NCI-H345 (cell line): ENCODE data around the gene GLT8D2.
"Not testable (repeated sequence)": the region's sequence is repeated elsewhere in the genome, so short reads cannot be mapped to it uniquely, and the experiment has no call there.

Experiments
- DNase-seq: peaks from one replicate; lab custom pipeline; 2025; lab: John Stamatoyannopoulos, UW

GLT8D2 gene

DNA sequence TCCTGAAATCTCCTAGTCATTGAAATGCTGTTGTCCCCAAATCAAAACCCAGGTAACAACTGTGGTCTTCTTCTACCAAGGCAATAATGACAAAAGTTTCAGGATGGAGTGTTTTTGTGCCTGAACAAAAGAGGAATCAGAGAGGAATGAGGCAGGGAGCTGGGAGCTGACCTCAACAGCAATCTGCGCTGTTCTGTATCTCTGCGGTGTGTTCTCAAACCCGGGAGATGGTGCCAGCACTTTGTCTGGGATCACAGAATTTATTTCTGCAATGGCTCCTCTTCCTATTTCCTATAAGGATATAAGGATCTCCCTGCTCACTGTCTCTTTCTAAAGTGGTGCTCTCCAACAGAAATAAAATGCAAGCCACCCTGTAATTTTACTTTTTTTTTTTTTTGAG, 449 bp upstream of the GLT8D2 start:
- DNase-seq = no peak

DNA sequence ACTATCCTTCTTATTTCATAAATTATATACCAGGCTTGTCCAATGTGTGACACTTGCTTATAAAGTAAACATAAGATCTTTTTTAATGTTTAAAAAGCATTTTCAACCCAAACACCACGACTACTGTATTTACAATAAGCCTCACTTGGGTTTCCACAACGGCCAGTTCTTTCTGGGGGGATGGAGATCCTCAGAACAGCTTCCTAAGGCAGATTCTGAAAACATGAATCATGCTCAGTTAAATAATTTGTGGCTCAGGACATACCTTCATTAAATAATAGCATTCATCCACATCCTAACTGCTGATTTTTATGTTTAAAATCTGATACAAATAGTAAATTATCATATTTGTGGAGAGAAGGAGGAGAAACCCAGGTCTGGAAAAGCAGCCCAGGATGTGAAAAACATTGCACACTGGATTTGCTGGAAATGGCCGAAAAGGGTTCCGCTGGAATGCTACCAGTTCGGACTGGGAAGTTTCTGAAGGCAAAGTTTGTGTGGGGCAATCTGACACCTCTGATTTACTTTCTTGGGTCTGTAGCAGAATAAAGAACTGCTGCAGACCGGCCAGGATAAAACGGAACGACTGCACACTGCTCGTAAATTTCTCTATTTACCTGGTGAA, 597 bp downstream of the GLT8D2 start:
- DNase-seq = no peak

DNA sequence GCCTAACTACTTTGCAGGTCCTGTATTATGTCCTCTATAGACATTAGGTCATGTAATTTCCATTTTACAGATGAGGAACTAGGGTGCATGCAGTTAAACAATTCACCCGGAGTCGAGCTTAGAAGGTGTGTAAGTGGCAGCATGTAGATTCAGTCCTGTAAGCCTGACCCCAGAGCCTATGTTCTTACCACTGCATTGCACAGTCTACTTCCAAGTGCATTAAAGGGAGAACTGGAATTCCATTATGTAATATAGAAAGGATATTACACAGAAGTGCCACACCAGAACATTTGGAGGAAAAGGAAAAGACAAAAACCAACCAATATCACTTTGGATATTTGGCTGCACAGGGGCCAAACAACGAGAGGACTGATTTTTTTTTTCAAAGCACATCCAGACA, 1.2 kb downstream of the GLT8D2 start:
- DNase-seq = no peak

DNA sequence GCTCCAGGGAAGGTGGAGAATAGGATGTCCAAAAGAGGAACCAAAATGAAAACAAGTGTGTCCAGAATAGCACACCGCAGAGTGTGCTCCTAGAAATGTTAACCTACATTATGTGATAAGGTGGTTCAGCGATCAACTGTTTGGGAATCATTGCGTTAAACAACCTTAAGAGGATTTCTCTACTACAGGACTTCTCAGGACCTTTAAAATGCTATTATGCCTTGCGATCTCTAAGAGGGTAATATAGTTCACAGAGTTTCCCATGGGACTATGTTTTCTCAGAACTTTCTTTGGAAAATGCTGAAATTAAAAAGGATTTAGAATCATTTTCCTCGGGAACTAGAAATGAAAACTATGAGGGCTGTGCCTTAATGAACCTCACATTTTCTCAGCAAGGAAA, 1.8 kb downstream of the GLT8D2 start:
- no peak for DNase-seq

DNA sequence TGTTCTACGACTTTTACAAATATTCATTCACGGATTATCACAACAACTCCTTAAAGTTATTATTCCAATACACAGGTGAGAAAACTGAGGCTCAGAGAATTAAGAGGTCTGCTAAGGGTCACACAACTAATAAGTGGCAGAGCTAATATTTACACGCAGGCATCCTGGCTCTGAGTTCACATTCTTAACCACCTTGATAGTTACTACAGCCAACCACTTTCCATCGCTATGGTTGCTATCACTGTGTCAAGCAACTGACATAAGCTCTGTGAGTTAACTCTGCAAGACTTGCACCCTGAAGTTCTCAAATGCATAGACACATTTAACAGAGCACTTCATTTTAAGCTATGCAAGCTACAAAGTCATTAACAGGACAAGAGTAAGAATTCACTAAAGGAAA, 3.7 kb downstream of the GLT8D2 start:
- no peak for DNase-seq

DNA sequence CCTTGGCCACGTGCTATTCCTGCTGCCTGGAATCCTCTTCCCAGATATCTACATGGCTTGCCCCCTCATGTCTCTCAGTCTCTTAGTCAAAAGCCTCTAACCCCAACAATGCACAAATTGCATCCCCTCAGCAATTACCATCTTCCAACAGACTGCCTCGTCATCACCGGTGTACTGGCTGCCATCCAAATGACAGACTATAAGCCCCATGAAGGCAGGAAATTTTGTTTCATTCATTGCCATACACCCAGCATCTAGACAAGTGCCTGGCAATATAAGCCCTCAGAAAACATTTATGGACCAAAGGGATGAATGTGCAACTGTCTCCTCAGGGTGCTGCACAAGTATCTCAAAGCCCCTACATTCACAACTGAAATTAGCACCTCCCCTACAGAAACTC, 5.8 kb downstream of the GLT8D2 start:
- DNase-seq = no peak

DNA sequence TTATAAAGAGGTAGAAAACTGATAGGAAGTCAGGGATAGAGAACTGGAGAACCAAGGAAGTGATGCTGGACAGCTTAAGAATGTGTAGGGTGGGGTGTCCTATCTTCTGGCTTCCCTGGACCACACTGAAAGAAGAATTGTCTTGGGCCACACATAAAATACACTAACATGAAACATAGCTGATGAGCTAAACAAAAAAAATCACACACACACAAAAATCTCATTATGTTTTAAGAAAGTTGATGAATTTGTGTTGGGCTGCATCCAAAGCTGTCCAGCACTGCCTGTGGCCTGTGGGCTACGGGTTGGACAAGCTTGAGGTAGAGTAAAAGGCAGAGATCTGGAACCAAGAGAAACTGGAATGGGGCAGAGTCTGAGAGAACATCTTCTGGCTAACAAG, 7.4 kb downstream of the GLT8D2 start:
- DNase-seq = no peak

DNA sequence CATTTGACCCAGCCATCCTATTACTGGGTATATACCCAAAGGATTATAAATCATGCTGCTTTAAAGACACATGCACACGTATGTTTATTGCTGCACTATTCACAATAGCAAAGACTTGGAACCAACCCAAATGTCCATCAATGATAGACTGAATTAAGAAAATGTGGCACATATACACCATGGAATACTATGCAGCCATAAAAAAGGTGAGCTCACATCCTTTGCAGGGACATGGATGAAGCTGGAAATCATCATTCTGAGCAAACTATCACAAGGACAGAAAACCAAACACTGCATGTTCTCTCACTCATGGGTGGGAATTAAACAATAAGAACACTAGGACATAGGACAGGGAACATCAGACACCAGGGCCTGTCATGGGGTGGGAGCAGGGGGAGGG, 10.2 kb downstream of the GLT8D2 start:
- not testable (repeated sequence) for DNase-seq

DNA sequence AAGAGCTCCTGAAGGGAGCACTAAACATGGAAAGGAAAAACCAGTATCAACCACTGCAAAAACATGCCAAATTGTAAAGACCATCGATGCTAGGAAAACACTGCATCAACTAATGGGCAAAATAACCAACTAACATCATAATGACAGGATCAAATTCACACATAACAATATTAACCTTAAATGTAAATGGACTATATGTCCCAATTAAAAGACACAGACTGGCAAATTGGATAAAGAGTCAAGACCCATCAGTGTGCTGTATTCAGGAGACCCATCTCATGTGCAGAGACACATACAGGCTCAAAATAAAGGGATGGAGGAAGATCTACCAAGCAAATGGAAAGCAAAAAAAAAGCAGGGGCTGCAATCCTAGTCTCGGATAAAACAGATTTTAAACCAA, 13.8 kb downstream of the GLT8D2 start:
- not testable (repeated sequence) for DNase-seq

DNA sequence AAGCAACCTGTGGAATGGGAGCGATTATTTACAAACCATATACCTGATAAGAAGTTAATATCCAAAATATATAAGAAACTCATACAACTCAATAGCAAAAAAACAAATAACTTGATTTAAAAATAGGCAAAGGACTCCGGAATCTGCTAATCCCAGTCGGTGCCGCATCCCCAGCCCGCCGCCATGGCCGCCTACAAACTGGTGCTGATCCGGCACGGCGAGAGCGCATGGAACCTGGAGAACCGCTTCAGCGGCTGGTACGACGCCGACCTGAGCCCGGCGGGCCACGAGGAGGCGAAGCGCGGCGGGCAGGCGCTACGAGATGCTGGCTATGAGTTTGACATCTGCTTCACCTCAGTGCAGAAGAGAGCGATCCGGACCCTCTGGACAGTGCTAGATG, 19.4 kb downstream of the GLT8D2 start:
- not testable (repeated sequence) for DNase-seq

DNA sequence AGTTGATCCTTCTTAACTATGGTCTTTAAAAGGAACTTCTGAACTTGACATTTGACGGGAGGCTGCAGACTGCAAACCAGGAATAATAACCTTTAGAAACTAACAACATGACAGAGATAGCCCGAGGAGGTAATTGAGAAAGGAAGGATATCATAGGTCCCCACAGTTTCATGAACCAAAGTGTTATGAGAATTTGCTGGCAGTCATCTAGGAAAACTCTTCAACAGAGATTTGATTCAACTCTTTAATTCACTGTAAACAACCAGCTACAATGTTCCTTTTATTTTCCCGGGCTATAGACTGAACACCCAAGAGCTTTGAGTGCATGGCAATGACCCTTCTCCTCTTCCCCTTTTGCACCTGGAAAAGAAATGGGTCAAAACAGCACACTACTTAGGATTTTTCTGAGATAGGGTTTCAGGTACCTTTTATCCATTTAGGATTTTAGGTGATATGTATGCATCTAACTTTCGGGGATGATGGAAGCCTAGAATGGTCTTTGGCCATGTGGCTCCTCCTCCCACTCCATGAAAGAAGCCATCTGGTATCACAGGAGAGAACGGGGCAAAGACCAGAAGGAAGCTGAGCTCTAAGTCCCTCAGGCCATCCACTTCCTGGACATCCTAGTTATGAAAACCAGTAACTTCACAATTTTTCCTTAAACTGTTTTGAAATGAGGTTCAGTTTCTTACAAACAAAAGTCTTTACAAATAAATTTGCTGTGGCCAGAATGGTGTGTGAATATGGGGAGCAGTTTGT, 23.0 kb downstream of the GLT8D2 start:
- DNase-seq = no peak

DNA sequence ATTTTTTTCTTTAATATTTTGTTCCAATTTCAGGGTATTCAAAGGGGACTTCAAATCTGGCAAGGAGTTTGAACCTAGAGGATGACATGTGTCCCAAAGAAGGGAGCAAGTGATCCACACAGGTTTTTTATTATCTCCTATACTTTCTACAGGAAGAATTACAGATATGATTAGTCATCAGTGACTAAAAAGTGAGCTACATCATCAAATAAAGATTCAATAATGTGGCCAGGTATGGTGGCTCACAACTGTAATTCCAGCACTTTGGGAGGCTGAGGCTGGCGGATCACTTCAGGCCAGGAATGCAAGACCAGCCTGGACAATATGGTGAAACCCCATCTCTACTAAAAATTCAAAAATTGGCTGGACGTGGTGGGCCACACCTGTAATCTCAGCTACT, 24.2 kb downstream of the GLT8D2 start:
- no peak for DNase-seq

DNA sequence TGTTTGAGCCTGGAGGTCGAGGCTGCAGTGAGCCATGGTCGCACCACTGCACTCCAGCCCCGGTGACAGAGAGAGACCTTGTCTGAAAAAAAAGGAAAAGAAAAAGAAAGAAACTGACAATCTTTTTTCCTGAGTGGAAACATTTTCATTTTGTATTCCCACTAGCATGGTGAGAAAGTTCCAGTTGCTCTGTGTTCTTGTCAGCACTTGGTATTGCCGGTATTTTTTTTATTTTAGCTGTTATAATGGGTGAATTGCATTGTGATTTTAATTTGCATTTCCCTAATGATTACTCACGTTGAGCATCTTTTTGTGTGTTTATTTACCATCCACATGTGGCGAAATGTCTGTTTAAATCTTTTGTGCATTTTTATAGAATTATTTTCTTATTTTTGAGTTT, 25.6 kb downstream of the GLT8D2 start:
- no peak for DNase-seq

DNA sequence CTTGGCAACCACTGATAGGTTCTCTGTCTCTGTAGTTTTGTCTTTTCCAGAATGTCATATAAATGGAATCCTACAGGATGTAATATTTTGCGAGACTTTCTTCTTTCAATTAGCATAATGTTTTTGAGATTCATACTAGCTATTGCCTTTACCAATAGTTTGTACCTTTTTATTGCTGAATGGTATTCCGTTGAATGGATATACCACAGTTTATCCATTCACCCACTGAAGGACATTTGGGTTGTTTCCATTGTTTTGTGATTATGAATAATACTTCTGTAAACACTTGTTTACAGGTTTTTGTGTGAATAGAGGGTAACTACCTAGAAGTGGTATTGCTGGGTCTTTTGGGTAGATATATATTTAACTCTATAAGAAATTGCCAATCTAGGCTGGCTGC, 26.3 kb downstream of the GLT8D2 start:
- DNase-seq = no peak

DNA sequence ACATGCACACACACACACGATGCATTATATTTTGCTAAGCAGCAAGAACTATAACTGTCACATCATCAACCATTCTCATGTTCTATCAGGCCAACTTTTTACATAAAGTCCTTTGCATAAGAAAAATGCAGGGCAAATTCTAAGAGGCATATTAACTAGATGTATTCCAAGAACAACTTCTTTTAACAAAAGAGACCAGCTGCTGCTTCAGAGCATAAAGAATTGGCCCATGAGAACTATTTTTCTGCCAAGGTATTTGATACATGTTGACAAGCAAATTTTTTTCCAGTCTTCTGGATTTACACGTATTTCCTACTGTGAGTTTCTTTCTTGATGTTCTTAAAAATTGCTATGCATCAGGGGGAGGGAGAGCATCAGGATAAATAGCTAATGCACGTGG, 27.2 kb downstream of the GLT8D2 start:
- DNase-seq = no peak

DNA sequence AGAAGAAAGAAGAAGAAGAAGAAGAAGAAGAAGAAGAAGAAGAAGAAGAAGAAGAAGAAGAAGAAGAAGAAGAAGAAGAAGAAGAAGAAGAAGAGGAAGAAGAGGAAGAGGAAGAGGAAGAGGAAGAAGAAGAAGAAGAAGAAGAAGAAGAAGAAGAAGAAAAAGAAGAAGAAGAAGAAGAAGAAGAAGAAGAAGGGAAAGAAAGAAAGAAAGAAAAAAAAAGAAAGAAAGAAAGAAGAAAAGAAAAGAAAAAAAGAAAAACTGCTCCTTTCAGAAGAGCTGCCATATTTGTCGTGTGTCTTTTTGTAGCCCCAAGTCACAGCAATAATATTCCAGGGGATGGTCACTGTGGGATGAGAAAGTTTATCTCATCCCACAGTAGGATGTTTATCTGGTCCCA, 28.1 kb downstream of the GLT8D2 start:
- DNase-seq = not testable (repeated sequence)

DNA sequence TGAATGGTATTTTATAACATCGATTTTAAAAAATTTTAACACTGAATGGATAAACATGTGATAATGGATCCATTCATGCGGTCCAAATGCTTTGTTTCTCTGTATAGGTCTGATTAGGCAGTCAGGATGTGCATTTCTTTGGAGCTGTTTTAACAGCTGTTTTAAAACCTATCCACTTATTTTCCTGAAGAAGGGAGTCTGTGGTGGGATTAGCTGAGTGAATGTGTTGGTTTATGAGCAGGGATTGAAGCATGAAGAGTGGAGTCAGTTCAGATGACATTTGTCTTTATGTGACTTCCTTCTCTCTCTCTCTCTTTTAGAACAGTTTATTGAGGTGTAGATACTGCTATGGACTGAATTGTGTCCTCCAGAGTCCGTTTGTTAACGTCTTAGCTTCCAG, 37.7 kb downstream of the GLT8D2 start:
- DNase-seq = no peak

DNA sequence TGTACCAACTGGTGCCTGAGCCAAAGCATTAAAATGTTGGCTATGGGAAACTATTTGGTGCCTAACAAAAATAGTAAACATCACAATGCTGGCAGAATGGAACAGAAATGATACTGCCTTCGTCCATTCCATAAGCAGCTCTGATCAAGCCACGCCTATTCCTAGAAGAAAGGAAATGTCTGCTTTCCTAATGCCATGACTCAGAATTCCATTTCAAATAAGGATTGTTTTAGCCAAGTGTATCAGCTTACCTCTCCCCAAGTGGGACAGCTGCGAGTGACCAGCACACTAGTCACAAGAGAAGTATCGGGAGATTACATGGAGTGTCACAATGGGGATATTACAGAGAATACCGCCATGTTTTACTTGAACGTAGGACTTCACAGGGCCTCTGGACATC, 38.7 kb downstream of the GLT8D2 start:
- no peak for DNase-seq

DNA sequence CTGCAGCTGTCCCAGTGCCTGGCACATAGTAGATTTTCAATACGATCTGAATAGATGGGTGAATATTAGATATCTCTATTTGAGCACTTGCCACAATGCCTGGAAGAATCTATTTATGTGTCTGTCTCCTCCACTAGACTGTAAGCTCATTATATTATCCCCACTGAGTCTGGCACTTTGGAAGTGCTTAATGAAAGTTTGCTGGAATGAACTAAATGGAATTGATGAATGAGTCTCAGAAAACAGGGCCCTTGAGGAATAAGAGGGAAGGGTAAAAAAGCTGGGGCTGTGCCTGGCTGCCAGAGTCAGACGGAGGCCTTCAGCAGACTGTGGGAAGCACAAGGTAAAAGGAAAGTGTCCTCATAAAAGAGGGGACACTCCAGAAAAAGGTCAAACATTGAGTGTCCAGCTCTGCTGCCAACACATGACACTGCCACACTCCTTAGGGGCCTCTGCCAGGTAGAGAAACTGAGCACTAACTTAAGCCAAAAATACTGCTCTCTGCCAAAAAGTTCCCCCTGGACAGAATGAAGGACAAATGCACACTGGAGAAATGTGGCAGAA, 39.3 kb downstream of the GLT8D2 start:
- DNase-seq = no peak

DNA sequence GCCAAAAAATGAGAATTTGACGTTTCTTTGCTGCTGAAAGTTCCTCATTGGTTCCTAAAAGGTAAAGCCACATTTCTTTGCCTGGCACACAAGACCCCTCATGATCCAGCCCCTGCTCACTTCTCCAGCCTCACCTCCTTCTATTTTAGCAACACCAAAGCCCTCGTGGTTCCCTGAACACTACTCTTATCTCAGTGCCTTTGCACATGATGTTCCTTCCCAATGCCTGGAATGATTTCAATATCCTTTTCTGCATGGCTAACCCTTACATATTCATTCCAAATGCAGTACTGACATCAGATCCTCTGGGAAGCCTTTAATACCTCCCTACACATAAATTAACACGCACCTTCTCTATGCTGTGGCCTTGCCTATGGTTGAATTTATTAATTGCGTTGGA, 39.9 kb downstream of the GLT8D2 start:
- DNase-seq = no peak

DNA sequence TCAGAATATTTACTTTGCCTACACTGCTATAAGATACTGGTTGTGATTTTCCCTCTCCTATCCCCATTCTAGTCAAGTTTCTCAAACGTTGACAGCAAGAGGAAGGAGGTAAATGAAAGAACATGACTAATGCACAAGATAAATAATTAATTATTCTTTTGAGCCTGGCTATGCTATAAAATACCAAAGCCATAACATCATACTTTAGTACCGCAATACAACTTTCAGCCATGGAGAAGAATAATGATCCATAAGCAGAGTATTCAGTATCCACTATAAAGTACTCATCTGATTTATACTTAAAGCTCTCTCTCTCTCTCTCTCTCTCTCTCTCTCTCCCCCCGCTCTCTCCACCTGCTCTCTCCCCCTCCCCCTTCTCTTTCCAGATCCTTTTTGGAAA, 43.1 kb downstream of the GLT8D2 start:
- DNase-seq = no peak

DNA sequence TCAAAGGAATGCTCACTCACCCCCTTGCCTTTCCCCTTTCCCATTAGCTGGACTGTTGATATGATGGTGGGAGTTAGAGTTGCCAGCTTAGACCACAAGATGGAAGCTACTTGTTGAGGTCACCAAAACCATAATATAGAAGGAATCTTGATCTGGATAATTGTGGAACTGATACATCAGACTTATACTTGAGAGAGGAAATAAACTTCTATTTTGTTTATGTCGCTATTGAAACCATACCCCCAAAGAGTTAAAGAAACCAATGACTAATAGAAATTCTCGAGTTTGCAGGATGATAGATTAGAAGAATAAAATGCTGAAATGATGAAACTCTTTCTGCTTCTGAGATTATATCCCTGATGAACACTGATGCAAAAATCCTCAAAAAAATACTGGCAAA, 46.4 kb downstream of the GLT8D2 start:
- DNase-seq = no peak

DNA sequence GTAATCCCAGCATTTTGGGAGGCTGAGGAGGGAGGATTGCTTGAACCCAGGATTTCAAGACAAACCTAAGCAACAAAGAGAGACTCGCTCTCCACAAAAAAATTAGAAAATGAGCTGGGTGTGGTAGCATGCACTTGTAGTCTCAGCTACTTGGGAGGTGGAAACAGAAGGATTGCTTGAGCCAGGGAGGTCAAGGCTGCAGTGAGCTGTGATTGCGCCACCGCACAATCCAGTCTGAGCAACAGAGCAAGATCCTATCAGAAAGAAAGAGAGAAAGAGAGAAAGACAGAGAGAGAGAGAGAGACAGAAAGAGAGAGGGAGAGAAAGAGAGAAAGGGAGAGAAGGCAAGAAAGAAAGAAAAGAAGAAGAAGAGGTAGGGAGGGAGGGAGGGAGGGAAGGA, 47.3 kb downstream of the GLT8D2 start:
- no peak for DNase-seq
